NCI-H748 treated with DMSO at 0.1 percent for 48 hours (cell line): ENCODE measurements around the gene DGKG.

Source experiments
- DNase-seq: peaks from one replicate; lab custom pipeline; 2025; lab: John Stamatoyannopoulos, UW

Gene DGKG

DNA sequence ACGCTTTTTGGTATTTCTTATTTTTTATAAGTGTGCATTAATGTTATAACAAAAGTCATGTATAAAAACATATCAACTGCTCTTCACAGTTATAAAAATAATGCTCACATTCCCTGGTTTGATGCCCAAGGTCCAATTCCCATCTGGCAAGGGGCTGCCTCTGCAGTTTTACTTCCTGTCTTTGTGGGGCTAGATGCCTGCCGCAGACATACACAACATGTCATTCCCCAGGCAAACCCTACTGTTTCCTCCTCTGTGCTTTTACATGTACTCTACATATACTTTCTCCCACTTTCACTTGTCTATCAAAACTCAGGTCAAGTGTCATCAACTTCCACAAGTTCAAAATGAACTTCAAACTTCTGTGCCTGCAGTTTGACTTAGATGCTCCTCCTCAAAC is 192.7 kb downstream of the DGKG start:
- DNase-seq, result no peak

- DNase-seq, result no peak
These were observed 193.1 kb downstream of the DGKG start for GRCh38 chr3:186168976-186169375.

DNA sequence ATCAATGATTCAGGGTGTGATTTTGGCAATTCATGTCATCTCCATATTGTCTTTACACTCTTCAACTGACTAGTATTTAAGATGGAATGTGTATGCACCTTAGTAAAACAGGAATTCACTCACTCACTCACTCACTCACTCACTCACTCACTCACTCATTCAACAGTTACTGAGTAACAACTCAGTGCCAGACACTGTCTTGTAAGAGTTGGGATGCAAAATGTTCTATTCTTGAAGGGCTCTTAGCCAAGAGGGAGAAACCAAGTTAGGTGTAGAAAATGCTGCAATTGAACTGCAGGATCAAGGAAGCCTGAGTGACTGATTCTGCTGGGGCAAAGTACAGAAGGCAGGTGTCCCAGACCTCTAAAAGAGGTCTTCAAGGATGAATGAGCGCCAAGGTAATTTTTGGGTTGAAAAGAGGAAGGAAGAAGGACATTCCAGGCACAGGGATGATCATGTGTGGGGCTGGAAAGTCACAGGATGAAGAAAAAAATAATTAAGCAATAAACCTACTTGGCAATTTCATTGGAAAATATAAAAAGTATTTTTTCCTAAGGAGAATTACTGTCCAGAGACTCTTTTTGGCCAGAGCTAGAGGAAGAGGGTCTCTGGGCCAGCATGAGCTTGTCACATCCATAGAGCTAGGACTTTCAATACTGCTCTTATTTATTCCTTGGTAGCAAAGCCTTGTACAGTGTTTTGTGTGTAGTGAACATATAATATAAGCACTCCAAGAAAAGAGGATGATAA is 194.2 kb downstream of the DGKG start:
- DNase-seq, result no peak

DNA sequence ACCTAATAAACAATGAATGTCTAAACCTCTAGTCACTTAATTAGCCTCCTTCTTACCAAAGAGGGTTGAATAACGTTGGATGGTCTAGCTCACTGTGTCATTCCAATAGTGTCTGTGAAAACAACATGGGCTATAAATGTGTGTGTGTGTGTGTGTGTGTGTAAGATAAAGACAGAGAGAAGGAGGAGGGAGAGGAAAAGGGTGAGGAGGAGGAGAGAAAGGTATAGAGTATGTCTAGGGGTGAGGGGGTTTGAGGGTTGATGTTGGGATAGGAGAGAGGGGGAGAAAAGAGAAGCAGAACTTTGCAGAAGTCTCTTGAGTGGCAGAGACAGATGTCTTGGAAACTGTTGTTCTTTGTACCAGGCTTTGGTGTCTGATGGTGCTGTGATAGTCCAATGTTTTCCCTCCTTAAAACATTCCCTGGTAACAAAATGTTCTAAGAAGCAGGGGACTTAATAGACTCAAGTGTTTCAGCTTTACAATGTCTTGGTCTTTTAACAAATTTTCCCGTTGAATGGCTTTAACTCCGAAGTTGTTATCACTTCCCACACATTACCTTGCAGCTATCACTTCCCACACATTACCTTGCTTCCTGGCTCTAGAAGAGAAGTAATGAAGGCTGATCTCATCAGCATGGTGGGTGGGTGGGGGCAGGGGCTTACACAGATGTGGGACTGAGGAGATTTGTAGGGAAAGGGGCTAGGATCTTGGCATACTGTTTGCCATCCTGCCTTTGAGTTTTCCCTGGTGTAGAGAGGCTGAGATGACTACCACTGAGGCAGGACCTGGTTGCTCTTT is 195.3 kb downstream of the DGKG start:
- no peak for DNase-seq

GRCh38 chr3:186166036-186166435 is 196.0 kb downstream of the DGKG start:
- DNase-seq, result no peak

DNA sequence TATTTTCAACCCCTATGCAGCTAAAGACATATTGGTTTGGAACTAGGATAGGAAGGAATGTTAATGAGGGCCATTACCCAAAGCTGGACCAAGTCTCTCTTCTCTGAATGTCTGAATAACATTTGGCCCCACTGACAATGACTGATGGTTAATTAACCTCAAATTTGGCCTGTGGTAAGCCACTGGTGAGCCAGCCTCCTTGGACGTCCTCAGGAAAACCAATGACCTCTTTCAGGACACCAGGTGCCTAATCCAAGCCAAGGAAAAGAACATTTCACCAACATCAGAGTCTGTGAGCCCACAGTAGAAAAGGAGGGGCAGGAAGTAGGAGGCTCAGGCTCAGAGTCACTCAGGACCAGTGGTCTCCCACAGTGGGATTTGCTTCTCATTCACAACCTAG is 196.7 kb downstream of the DGKG start:
- DNase-seq, result no peak

DNA sequence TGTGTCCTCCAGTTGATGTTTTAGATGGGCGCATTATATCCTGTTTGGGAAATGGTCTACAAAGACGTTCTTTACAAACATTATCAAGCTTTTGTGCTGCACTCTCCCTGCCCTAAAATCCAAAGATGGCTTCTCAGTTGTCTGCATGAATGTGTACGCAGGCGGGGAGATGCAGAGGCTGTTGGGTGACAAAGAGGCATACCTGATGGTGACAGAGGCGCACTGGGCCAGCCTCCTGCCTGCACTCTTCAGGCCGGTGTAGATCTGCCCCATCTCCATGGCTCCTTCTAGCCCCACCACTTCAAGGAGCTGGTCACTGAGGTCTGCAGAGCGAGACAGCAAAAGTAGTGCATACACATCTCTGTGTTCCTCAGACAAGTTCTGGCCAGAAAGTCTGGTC is 197.3 kb downstream of the DGKG start:
- DNase-seq, result no peak

DNA sequence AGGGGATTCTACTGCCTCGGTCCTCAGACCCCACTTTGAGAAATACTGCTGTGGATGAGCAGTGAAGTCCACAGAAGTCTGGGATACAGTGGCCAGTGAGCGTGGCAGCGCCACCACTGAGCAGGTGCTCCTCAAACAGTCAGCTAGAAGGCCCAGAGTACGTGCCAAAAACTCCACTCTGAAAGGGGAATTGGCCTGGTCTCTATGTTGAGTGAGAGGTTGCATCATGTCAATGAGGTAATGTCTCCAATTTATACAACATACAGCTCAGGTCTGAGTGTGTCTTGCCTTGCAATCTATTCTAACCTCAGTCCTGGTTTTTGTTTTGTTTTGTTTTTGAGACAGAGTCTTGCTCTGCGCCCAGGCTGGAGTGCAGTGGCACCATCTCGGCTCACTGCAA is 199.8 kb downstream of the DGKG start:
- no peak for DNase-seq

DNA sequence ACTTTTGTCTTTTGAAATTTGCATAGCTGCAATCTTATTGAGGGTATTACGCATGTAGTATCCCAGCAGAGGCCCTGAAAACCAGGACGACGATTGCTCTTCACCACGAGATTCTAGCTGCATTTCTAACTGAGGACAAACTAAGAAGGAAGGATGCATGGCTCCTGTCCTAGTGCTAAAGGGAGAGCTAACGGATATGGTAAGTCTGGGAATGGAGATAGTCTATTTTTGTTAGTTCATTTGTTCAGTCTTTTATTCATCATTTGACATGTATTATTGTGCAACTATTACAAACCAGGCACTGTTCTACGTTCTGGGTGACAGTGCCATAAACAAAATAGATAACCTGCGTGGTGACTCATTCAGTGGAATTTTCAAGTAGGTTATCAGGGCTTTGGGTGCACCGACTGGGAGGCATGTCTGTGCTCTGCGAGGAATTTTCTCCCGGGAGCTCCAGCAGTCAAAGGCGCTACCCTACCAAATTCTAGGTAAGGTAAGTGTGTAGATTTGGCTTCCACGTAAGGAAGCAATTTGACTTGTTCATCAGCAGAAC is 201.3 kb downstream of the DGKG start:
- DNase-seq, result no peak

DNA sequence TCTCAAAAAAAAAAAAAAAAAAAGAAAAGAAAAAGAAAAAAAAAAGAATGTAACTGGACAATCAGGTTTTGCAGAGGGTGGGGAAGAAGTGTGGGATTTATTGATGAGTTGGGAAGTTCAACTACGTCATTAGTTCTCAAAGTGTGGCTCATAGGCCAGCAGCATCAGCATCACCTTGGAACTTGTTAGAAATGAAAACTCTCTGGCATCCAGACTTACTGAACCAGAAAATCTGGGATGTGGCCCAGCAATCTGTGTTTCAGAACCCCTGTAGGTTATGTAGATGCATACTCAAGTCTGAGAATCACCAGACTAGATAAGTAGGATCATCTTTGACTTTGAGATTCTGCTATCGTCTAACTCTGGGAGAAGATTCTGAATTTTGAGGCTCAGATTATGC is 207.4 kb downstream of the DGKG start:
- no peak for DNase-seq

DNA sequence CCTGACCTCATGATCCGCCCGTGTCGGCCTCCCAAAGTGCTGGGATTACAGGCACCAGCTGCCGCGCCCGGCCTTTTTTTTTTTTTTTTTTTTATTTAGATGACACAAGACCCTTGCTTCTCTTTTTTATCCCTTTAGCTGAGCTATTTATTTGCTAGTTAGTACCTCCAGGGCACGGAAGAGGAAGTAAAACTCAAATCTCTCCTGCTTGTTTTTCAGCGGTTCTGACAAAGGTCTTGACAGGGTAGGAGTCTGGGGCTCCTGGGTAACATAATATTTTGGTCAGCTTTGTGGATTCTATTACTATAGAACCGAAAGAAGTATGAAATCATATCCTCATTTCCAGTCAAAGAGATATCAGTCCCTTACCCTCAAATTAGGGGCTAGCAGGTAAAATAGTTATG is 209.1 kb downstream of the DGKG start:
- DNase-seq, result no peak

DNA sequence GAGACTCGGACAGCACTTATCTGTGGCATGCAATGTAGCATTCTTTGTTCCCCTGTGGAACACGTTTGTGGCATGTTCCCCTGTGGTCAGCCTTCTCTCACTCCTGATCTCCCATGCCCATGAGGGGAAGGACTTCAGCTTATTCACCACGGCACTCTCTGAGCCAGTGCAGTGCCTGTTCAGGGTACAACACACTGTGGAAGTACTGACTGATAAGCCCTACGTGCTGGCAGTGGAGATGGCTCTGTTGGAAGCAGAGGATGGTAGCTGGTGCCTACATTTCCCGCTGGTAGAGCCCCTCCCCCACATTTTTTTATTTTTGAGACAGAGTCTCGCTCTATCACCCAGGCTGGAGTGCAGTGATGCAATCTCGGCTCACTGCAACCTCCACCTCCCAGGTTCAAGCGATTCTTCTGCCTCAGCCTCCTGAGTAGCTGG is 209.7 kb downstream of the DGKG start:
- no peak for DNase-seq

GRCh38 chr3:186151077-186151971 is 210.7 kb downstream of the DGKG start:
- DNase-seq, result no peak

DNA sequence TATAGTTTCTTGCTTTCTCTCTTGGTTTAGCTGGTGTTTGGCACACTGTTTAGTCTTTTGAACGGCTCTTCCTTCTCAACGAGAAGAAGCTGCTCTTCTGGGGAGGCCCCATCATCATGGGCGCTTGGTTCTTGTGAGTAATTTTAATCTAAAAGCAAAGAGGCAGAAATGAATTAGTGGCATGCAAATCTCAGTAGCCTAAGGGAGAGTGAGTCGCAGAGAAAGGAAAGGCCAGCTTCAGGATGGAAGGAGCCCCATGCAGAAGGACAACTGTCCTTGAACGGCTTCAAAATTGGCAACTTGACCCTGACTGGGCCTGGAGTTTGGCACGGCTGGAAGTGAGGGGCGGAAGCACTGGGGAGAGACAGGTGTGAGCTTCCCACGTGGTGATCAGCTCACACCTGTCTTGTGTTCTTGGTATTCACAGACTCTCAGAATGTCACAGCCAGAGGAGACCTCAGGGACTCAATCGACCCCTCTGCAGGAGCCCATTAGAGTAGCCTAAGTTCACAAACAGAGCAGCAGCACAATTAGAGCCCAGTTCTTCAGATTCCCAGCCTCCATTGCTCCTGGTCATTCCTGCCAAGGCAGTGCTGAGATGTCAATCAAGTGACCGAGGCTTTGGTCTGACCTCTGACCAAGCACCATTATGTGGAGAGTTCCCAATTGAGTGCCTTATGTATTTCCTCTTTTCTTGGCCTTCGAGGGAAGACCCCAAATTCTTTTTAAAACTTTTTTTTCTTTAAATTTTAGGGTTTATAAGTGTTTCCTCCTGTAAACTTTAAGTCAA is 211.8 kb downstream of the DGKG start:
- no peak for DNase-seq

GRCh38 chr3:186149319-186149960 is 212.6 kb downstream of the DGKG start:
- DNase-seq, result no peak

GRCh38 chr3:186144257-186144656 is 217.8 kb downstream of the DGKG start:
- DNase-seq, result no peak

GRCh38 chr3:186143250-186143649 is 218.8 kb downstream of the DGKG start:
- no peak for DNase-seq

- DNase-seq, result no peak
These were observed 219.6 kb downstream of the DGKG start for GRCh38 chr3:186142393-186142932.

DNA sequence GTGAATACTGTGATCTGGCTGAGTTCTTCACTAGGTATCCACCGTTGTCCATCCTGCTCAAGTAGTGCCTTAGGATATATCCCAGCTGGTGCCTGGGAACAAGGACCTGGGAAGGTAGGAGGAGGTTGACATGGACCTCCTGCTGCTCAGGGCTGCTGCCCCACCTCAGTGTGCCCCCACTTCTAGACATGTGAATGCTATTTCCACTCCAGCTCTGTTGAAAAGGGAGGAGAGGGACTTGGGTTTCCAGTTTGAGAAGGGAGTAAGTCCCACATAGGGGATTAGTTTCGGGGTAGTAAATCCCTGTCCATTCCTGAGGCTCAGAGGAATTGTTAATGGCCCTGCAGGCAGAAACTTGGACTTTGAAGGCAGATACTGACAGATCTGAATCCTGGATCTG is 220.2 kb downstream of the DGKG start:
- no peak for DNase-seq

GRCh38 chr3:186138272-186138981 is 223.6 kb downstream of the DGKG start:
- no peak for DNase-seq
